Right lobe of liver (tissue), 6 donors: ENCODE data around the gene NKAIN2. TPM values are rescaled to one million over a fixed set of nuclear protein-coding genes. Genes with fewer than 3 reads are reported as not detected.

Experiments
- ATAC-seq, 4 donors: fragments of 200-7000 bp; cut with Tn5 transposase; one replicate each; pipeline ENCODE4 v1.9.1; 2020; ENCODE audit warnings: mild to moderate bottlenecking in 4 of 4, moderate library complexity in 4 of 4
- DNase-seq, 3 donors: peaks; one replicate each; pipeline ENCODE4 v3.0.0-alpha.2; 2020
- H3K27ac ChIP-seq, 3 donors: fragments of 200-600 bp; one replicate each; pipeline ENCODE4 v1.8.0; 2022
- H3K27me3 ChIP-seq, 2 donors: fragments of 200-600 bp; one replicate each; pipeline ENCODE4 v1.8.0; 2022
- H3K36me3 ChIP-seq, 4 donors: fragments of 200-600 bp; sonication (generic) in 1 of 4; one replicate each; pipeline versions ENCODE4 v1.5.1 to v1.8.0; 2017 to 2022; ENCODE audit warnings: control low read depth in 1 of 4
- H3K4me1 ChIP-seq, 4 donors: fragments of 200-600 bp; sonication (generic) in 1 of 4; one replicate each; pipeline versions ENCODE4 v1.5.1 to v1.8.0; 2017 to 2022; ENCODE audit warnings: control low read depth in 1 of 4
- H3K4me3 ChIP-seq, 3 donors: fragments of 200-600 bp; one replicate each; pipeline ENCODE4 v1.8.0; 2022
- H3K9me3 ChIP-seq, 4 donors: fragments of 200-600 bp; sonication (generic) in 1 of 4; one replicate each; pipeline versions ENCODE4 v1.5.1 to v1.8.0; 2017 to 2022; ENCODE audit warnings: control low read depth in 1 of 4
- POLR2A ChIP-seq: fragments of 450-650 bp; IDR thresholded peaks from one replicate; pipeline ENCODE4 v1.6.1; 2017; ENCODE audit warnings: antibody characterized with exemption, mild to moderate bottlenecking
- WGBS: methylation state at CpG from one replicate; pipeline ENCODE4 v1.1.6; 2018; ENCODE audit warnings: low coverage, low lambda C conversion rate; ENCODE audit not compliant: insufficient coverage; ENCODE audit errors: missing lambda C conversion rate; 5-methylcytosine and 5-hydroxymethylcytosine counted together
- intact Hi-C, 2 donors: fragments of 100-400 bp; cut with DNase I; formaldehyde crosslinking; loops; one replicate each; pipeline versions ENCODE4 v1.11.2 to v1.14.1; 2022
- total RNA-seq, 6 experiments: library from RNA; depleted of rRNA in 2 of 6; stranded (reverse); fragments of >200 nt in 2 of 6; fragmentation: NEBNext Ultra II Directional in 3 of 6; extraction: Animal tissue kit (Norgen Biotek cat#: 25700) in 3 of 6; gene quantifications; one replicate each; pipeline versions ENCODE4 v1.1.0 to v1.2.4, GENCODE V29; 2016 to 2023
- TF ChIP-seq, protein P1 (sequence below), 4 donors: fragments of 200-600 bp in 3 of 4; fragments of 450-650 bp in 1 of 4; IDR thresholded peaks; one replicate each; pipeline versions ENCODE4 v1.5.1 to v1.8.0; 2016 to 2022; ENCODE audit warnings: antibody characterized with exemption in 4 of 4, mild to moderate bottlenecking in 2 of 4
- donor health status: DM: no; HTN: yes; CAD: no.
- donor health status: DM: no; HTN: no; CAD: no.
- donor health status: DM: no; HTN: no; CAD: no.
- donor health status: DM: no; HTN: yes; CAD: no.
- donor health status: DM: no; HTN: yes; CAD: no.

NKAIN2 gene
- total RNA-seq, 6 experiments from 2014 or later, result 0.16 to 0.28 TPM; not detected in 4

DNA sequence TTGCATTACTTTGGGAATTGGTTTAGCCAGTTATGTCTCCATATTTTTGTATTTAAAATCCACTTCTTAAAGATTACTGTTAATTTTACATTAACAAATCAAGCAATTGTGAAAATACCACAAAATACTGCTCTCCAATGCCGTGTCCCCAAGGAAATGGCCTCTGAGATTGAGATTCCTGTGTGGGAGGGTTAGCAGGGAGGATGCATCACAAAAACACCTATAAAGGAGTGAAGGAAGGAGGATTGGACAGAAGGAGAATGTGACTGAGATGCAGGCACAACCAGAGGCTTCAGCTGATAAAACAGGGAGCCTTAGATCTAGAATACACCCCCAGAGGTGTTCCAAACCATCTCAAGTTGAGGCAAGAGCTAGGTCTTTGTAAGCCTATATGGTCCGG, 34.2 kb upstream of the NKAIN2 start:
- no peak for ATAC-seq
- intact Hi-C loops, result no loop called here
- no peak overlapping the region for H3K4me3 ChIP-seq
- TF ChIP-seq, protein P1, sequence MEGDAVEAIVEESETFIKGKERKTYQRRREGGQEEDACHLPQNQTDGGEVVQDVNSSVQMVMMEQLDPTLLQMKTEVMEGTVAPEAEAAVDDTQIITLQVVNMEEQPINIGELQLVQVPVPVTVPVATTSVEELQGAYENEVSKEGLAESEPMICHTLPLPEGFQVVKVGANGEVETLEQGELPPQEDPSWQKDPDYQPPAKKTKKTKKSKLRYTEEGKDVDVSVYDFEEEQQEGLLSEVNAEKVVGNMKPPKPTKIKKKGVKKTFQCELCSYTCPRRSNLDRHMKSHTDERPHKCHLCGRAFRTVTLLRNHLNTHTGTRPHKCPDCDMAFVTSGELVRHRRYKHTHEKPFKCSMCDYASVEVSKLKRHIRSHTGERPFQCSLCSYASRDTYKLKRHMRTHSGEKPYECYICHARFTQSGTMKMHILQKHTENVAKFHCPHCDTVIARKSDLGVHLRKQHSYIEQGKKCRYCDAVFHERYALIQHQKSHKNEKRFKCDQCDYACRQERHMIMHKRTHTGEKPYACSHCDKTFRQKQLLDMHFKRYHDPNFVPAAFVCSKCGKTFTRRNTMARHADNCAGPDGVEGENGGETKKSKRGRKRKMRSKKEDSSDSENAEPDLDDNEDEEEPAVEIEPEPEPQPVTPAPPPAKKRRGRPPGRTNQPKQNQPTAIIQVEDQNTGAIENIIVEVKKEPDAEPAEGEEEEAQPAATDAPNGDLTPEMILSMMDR (IDR thresholded peaks at IDR 0.05), result no peak
- no peak for TF ChIP-seq POLR2A
- no peaks in the 10 kb centered on the region for H3K27me3 ChIP-seq
- WGBS, result 36% methylated on average over 1 of the region's 2 CpGs
- H3K9me3 ChIP-seq, result no peaks in the 10 kb centered on the region
- no peak for DNase-seq
- H3K36me3 ChIP-seq, result no peaks in the 10 kb centered on the region
- no peaks in the 10 kb centered on the region for H3K4me1 ChIP-seq
- no peak overlapping the region for H3K27ac ChIP-seq

DNA sequence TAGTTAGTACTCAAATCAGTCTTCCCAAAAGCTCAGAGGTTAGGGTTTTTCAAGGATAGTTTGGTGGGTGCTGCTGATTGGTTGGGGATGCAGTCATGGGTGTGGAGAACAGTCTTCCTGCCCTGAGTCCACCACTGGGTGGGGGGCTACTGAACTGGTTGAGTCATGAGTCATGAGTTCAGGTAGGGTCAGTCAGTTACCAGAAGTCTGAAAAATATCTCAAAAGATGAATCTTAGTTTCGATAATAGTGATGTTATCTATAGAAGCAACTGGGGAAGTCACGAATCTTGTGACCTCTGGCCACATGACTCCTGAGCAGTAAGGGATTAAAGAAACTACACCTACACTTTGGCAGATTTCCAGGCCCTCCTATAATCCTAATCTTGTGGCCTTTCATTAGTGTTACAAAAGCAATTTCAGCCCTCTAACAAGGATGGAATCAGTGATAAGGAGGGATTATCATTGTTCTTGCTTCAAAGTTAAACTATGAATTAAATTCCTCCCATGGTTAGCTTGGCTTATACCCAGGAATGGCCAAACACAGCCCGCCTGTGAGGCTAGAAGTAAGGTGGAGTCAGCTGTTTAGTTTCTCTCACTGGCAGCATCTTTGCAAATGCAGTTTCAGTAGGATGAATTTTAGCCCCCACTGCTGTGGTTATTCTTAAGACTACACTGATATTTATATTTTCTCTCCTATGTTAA, 33.3 kb upstream of the NKAIN2 start:
- no peak overlapping the region for H3K4me3 ChIP-seq
- DNase-seq (no peak), ATAC-seq (no peak)
- no peaks in the 10 kb centered on the region for H3K4me1 ChIP-seq
- WGBS, result 53% methylated on average over 2 of the region's 3 CpGs
- H3K27me3 ChIP-seq, result no peaks in the 10 kb centered on the region
- H3K36me3 ChIP-seq, result no peaks in the 10 kb centered on the region
- intact Hi-C loops, result no loop called here
- no peaks in the 10 kb centered on the region for H3K9me3 ChIP-seq
- no peak for TF ChIP-seq POLR2A
- TF ChIP-seq, protein P1 (IDR thresholded peaks at IDR 0.05), result no peak
- H3K27ac ChIP-seq, result no peak overlapping the region

DNA sequence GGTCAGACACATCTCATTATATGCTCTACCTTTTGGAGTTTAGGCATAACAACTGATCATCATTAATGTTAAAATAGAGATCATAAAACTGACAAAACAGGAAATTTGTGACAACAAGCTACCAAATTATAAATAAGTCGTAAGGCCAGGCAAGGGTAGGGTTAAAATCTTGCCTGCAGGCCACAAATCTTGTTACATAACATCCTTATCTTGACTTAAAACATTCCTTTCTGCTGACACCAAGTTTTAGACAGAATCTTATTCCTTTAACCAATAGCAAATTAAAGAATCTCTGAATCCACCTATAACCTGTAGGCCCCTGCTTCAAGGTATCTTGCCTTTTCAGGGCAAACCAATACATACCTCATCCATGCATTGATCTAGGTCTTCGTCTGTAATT, 32.5 kb upstream of the NKAIN2 start:
- 25% methylated on average over 2 of the region's 2 CpGs for WGBS
- Histone ChIP-seq H3K27me3 (no peaks in the 10 kb centered on the region), H3K4me1 (no peaks in the 10 kb centered on the region), H3K36me3 (no peaks in the 10 kb centered on the region), H3K9me3 (no peaks in the 10 kb centered on the region), H3K4me3 (no peak overlapping the region), H3K27ac (no peak overlapping the region)
- ATAC-seq (no peak), DNase-seq (no peak)
- intact Hi-C loops, result no loop called here
- TF ChIP-seq POLR2A, result no peak
- TF ChIP-seq, protein P1 (IDR thresholded peaks at IDR 0.05), result no peak

DNA sequence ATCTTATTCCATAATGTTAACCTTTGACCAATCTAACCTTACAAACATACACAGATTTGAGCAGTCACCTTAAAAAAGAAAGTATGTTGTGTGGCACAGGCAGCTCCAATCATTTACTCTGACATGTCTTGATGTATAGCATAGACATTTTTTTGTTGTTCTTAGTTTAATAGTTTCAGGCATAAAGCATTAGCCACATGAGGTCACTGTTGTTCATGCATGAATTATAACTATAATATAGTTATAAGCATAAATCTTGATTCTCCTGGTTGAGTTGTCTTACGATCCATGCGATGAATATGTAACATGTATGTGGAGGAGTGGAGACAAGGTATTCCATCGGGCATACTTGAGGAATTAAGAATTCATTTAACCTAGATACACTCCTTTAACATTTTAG, 26.1 kb upstream of the NKAIN2 start:
- TF ChIP-seq, protein P1 (IDR thresholded peaks at IDR 0.05), result peak in 2 of 4 donors; percentile 12 to 13
- no peak for TF ChIP-seq POLR2A
- intact Hi-C loops, result no loop called here
- DNase-seq, result no peak
- 39% methylated on average over 3 of the region's 3 CpGs for WGBS
- ATAC-seq, result no peak
- no peaks in the 10 kb centered on the region for H3K27me3 ChIP-seq
- no peaks in the 10 kb centered on the region for H3K36me3 ChIP-seq
- no peak overlapping the region for H3K4me3 ChIP-seq
- no peaks in the 10 kb centered on the region for H3K9me3 ChIP-seq
- H3K4me1 ChIP-seq, result no peaks in the 10 kb centered on the region
- H3K27ac ChIP-seq, result no peak overlapping the region

DNA sequence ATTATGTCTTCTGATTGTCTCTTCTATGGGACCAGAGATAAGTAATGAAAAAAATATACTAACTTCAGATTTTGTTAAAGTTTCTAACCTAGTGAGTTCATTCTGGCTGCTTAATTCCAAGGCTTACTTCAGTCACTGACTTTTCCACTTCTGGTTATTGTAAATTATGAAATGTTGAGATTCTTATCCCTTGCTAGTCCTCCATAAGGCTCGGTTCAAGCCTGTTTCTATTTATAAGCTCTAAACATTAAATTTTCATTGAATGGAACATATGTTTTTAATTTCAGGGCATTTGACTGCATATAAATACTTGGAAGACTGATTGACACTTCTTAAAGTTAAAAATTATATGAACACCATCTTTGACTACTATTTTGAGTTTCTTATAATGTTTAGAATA, 23.6 kb upstream of the NKAIN2 start:
- no peaks in the 10 kb centered on the region for H3K36me3 ChIP-seq
- no peak for TF ChIP-seq POLR2A
- intact Hi-C loops, result no loop called here
- H3K27ac ChIP-seq, result no peak overlapping the region
- ATAC-seq (no peak), DNase-seq (no peak)
- 14% methylated on average over 1 of the region's 1 CpG for WGBS
- no peaks in the 10 kb centered on the region for H3K27me3 ChIP-seq
- H3K4me3 ChIP-seq, result no peak overlapping the region
- no peaks in the 10 kb centered on the region for H3K9me3 ChIP-seq
- no peaks in the 10 kb centered on the region for H3K4me1 ChIP-seq
